ENCODE data around the gene TMEM79. TPM values are rescaled to one million over a fixed set of nuclear protein-coding genes. Genes with fewer than 3 reads are reported as not detected.

The TMEM79 gene
- total and polyA plus RNA-seq, 3 donors from 2014 or later = 4.6 to 5.3 (median 5.3) TPM

- intact Hi-C loops (cut with DNase I; ENCODE audit: low total_unique reads) = no loop called here
- Histone ChIP-seq H3K4me1 (peaks cover 19% of the 10 kb centered on the region), H3K4me3 (no peak overlapping the region), H3K36me3 (ENCODE audit: low read depth, missing control alignments) (no peaks in the 10 kb centered on the region), H3K27ac (no peak overlapping the region), H3K27me3 (no peaks in the 10 kb centered on the region), H3K9me3 (no peaks in the 10 kb centered on the region)
- TF ChIP-seq POLR2A (IDR thresholded peaks at IDR 0.05) (no peak), CTCF (IDR thresholded peaks at IDR 0.05) (no peak)
- WGBS, 2 donors = 71 to 80% methylated on average over 1 to 10 of the region's 10 CpGs
- no peak for DNase-seq
Measured at GRCh38 chr1:156242738-156243137, 41.4 kb upstream of the TMEM79 start.

GRCh38 chr1:156244126-156244525 is 40.0 kb upstream of the TMEM79 start:
- WGBS, 2 donors = 82% methylated on average over 2 of the region's 2 CpGs; no CpG with 5 or more reads in 1 of the 2 donors
- TF ChIP-seq CTCF (IDR thresholded peaks at IDR 0.05) = no peak
- intact Hi-C loops (cut with DNase I; ENCODE audit: low total_unique reads) = no loop called here
- no peak overlapping the region for H3K27ac ChIP-seq
- H3K36me3 ChIP-seq (ENCODE audit: low read depth, missing control alignments) = no peaks in the 10 kb centered on the region
- H3K9me3 ChIP-seq = no peaks in the 10 kb centered on the region
- no peak for DNase-seq
- no peak overlapping the region for H3K4me3 ChIP-seq
- no peaks in the 10 kb centered on the region for H3K27me3 ChIP-seq
- H3K4me1 ChIP-seq = peaks cover 25% of the 10 kb centered on the region

GRCh38 chr1:156244712-156245111 is 39.4 kb upstream of the TMEM79 start:
- WGBS, 2 donors = 79 to 82% methylated on average over 17 of the region's 17 CpGs
- Histone ChIP-seq H3K27ac (no peak overlapping the region), H3K27me3 (no peaks in the 10 kb centered on the region), H3K4me1 (peaks cover 25% of the 10 kb centered on the region), H3K4me3 (no peak overlapping the region), H3K36me3 (ENCODE audit: low read depth, missing control alignments) (no peaks in the 10 kb centered on the region), H3K9me3 (no peaks in the 10 kb centered on the region)
- intact Hi-C loops (cut with DNase I; ENCODE audit: low total_unique reads) = no loop called here
- no peak for DNase-seq
- no peak for TF ChIP-seq POLR2A (IDR thresholded peaks at IDR 0.05)
- TF ChIP-seq CTCF (IDR thresholded peaks at IDR 0.05) = no peak

GRCh38 chr1:156245451-156246232 is 38.5 kb upstream of the TMEM79 start:
- 3 to 10% methylated on average over 21 to 61 of the region's 69 CpGs for WGBS, 2 donors
- intact Hi-C loops (cut with DNase I; ENCODE audit: low total_unique reads) = no loop called here
- H3K36me3 ChIP-seq (ENCODE audit: low read depth, missing control alignments) = no peaks in the 10 kb centered on the region
- TF ChIP-seq POLR2A (IDR thresholded peaks at IDR 0.05) = no peak
- TF ChIP-seq CTCF (IDR thresholded peaks at IDR 0.05) = no peak
- DNase-seq = no peak
- no peaks in the 10 kb centered on the region for H3K9me3 ChIP-seq
- peaks cover 25% of the 10 kb centered on the region for H3K4me1 ChIP-seq
- no peak overlapping the region for H3K4me3 ChIP-seq
- H3K27ac ChIP-seq = no peak overlapping the region
- H3K27me3 ChIP-seq = no peaks in the 10 kb centered on the region

Data from testis (tissue), 3 donors.